Adipocyte (in vitro differentiated cells): ENCODE results near the gene XPOT.

Experiments used
- DNase-seq: peaks from one replicate; pipeline ENCODE4 v3.0.0-alpha.2; 2015; ENCODE audit warnings: low read depth
- H3K27me3 ChIP-seq: replicated peaks from 2 replicates; pipeline ENCODE4 v1.7.0; 2013; ENCODE audit warnings: mild to moderate bottlenecking, low read length, moderate library complexity; ENCODE audit not compliant: control insufficient read depth, insufficient read depth
- H3K36me3 ChIP-seq: 2 replicates; pipeline ENCODE4 v1.7.0; 2013; ENCODE audit warnings: low read length, mild to moderate bottlenecking, moderate library complexity; ENCODE audit not compliant: control insufficient read depth, insufficient read depth, severe bottlenecking
- H3K4me1 ChIP-seq: 2 replicates; pipeline ENCODE4 v1.7.0; 2013; ENCODE audit warnings: mild to moderate bottlenecking, low read length, moderate library complexity; ENCODE audit not compliant: control insufficient read depth, insufficient read depth
- H3K4me3 ChIP-seq: 2 replicates; pipeline ENCODE4 v1.7.0; 2013; ENCODE audit warnings: mild to moderate bottlenecking, low read length, moderate library complexity
- H3K9ac ChIP-seq: 2 replicates; pipeline ENCODE4 v1.7.0; 2013; ENCODE audit warnings: mild to moderate bottlenecking, low read length, moderate library complexity
- H3K9me3 ChIP-seq: 2 replicates; pipeline ENCODE4 v1.7.0; 2013; ENCODE audit warnings: mild to moderate bottlenecking, low read length, moderate library complexity; ENCODE audit not compliant: control insufficient read depth

XPOT gene

DNA sequence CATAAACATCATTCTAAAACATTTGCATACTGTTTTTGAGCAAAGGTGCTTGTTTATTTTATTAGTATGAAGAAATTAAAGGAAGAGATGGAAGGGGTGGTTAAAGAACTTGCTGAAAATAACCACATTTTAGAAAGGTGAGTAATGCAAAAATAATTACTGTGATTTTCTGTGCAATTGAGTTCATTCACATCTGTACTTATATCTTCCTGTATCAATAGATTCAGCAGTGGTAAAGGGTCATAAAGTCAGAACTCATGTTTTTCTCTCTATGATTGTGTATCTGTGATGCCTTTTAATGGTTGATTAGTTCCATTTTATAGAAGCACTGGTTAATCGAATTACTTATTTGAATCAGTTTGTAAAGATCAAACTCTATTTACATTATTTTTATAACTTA is 93.7 kb downstream of the XPOT start:
- H3K4me3 ChIP-seq = no peak overlapping the region
- no peaks in the 10 kb centered on the region for H3K27me3 ChIP-seq
- DNase-seq = no peak
- no peaks in the 10 kb centered on the region for H3K9me3 ChIP-seq
- peaks cover 85% of the 10 kb centered on the region for H3K36me3 ChIP-seq
- H3K4me1 ChIP-seq = no peaks in the 10 kb centered on the region
- no peak overlapping the region for H3K9ac ChIP-seq

DNA sequence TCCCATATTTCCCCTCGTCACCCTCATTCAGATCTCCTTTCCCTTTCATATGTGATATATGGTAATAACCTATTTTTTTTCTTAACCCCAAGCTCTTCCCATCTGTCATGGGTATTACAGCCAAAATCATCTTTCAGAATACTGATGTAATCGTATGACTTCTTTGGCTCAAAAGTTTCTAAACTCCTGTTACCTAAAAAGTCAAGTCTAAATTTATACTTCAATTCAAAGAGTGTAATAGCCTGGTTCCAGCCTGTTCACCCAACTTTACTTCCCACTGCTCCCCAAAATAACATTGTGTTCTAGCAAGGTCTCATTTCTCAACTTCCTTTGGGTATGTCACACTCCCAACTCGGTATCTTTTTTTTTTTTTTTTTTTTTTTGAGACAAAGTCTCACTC is 96.2 kb downstream of the XPOT start:
- Histone ChIP-seq H3K4me3 (no peak overlapping the region), H3K36me3 (peaks cover 62% of the 10 kb centered on the region), H3K9ac (no peak overlapping the region), H3K9me3 (no peaks in the 10 kb centered on the region), H3K4me1 (no peaks in the 10 kb centered on the region), H3K27me3 (no peaks in the 10 kb centered on the region)
- no peak for DNase-seq
